Neuron (in vitro differentiated cells): Measurements from ENCODE around the gene ADD1.

Experiments
- H2AFZ ChIP-seq: one replicate; pipeline ENCODE4 v1.6.1; 2013; ENCODE audit warnings: low read depth, mild to moderate bottlenecking, inconsistent platforms, low read length, moderate library complexity
- H3K27me3 ChIP-seq: one replicate; pipeline ENCODE4 v1.6.1; 2013; ENCODE audit warnings: low read length; ENCODE audit not compliant: insufficient read depth
- H3K36me3 ChIP-seq: one replicate; pipeline ENCODE4 v1.6.1; 2013; ENCODE audit warnings: low read length; ENCODE audit not compliant: insufficient read depth
- H3K4me1 ChIP-seq: one replicate; pipeline ENCODE4 v1.6.1; 2013; ENCODE audit warnings: low read length; ENCODE audit not compliant: insufficient read depth
- H3K4me3 ChIP-seq: 2 replicates; pipeline ENCODE4 v1.5.1; 2013; ENCODE audit warnings: mild to moderate bottlenecking, low read length, moderate library complexity
- H3K9me3 ChIP-seq: one replicate; pipeline ENCODE4 v1.6.1; 2013; ENCODE audit warnings: low read length

Gene ADD1, protein sequence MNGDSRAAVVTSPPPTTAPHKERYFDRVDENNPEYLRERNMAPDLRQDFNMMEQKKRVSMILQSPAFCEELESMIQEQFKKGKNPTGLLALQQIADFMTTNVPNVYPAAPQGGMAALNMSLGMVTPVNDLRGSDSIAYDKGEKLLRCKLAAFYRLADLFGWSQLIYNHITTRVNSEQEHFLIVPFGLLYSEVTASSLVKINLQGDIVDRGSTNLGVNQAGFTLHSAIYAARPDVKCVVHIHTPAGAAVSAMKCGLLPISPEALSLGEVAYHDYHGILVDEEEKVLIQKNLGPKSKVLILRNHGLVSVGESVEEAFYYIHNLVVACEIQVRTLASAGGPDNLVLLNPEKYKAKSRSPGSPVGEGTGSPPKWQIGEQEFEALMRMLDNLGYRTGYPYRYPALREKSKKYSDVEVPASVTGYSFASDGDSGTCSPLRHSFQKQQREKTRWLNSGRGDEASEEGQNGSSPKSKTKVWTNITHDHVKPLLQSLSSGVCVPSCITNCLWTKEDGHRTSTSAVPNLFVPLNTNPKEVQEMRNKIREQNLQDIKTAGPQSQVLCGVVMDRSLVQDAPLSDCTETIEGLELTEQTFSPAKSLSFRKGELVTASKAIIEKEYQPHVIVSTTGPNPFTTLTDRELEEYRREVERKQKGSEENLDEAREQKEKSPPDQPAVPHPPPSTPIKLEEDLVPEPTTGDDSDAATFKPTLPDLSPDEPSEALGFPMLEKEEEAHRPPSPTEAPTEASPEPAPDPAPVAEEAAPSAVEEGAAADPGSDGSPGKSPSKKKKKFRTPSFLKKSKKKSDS

DNA sequence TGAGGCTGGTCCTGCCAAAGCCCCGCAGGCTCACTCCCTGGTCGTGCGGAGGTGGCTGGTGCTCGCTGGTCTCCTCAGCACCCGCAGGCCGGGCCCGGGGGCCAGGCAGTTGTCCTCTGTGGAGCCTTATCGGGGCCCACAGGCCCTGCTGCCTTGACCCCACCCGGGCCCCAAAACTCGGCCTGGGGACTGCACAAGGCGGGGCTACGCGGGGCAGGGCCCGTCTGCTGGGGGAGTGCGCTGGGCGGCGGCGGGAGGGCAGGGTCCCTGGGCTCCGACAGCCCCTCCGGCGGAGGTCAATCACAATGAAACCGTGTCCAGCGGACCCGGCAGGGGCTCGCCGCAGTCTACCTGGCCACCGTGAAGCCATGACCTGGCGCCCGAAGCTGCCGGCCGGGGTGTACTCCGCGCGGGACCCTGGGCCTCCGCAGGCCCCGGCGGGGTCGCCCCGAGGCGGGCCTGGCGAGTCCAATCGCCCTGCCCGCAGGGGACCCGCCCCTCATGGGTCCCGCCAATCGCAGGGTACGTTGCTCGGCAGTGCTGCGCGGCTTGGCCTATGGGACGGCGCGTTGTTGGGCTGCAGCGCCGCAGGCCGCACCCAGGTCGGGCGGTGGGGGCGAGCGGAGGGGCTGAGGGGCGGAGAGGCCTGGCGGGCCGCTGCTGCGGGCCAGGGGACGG, at the start of gene ADD1:
Gene ADD1 (plus strand): TSS at position 582 of the 678 bp plus-strand sequence. CDS start 32,072 bp downstream, outside the sequence.
- Histone ChIP-seq H2AFZ (peak within 1 kb of the TSS; percentile 48), H3K27me3 (no peaks in the 10 kb centered on the region)

DNA sequence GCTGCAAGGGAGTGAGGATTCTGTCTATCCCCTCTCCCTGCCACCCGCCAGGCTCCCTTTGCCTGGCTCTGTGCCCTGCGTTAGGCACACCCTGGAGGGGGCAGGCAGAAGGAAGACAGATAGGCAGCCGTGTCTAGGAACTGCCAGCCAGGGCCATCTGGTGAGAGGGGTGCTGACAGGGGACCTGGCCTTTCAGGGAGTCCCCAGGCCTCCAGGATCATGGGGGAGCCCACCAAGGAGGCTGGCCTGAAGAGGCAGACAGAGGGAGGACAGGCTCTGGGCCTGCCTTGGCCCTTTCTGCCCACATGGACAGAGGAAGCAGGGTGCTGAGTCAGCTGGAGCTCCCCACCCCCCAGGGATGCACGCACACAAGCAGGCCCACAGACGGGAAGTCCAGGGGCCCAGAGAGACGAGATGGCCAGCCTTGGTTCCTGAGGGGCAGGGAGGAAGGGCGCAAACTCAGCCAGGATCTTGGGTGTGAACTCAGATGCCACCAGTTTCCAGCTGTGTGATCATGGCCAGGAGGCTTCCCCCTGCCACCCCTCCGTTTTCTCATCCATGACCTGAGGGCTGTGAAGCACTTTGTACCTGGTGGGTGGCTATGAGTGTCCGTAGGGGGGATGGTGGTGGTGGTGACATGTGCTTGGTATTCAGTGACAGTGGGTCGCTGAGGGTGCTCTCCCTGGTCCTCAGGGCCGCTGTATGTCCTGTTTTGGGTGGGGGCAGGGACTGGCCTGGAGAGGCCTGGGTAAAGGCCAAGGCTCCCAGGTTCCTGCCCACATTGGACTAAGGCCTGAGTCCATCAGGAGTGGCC, 49.0 kb upstream of the ADD1 start:
- Histone ChIP-seq H3K9me3 (no peaks in the 10 kb centered on the region), H3K36me3 (no peaks in the 10 kb centered on the region), H3K4me3 (no peak overlapping the region), H2AFZ (no peak overlapping the region), H3K27me3 (peaks cover 15% of the 10 kb centered on the region), H3K4me1 (peaks cover 28% of the 10 kb centered on the region)

More for the DNA sequence above, at the start of gene ADD1:
- Histone ChIP-seq H3K9me3 (no peaks in the 10 kb centered on the region), H3K4me1 (peaks cover 11% of the 10 kb centered on the region), H3K4me3 (peak within 1 kb of the TSS; percentile 72), H3K36me3 (no peaks in the 10 kb centered on the region)

DNA sequence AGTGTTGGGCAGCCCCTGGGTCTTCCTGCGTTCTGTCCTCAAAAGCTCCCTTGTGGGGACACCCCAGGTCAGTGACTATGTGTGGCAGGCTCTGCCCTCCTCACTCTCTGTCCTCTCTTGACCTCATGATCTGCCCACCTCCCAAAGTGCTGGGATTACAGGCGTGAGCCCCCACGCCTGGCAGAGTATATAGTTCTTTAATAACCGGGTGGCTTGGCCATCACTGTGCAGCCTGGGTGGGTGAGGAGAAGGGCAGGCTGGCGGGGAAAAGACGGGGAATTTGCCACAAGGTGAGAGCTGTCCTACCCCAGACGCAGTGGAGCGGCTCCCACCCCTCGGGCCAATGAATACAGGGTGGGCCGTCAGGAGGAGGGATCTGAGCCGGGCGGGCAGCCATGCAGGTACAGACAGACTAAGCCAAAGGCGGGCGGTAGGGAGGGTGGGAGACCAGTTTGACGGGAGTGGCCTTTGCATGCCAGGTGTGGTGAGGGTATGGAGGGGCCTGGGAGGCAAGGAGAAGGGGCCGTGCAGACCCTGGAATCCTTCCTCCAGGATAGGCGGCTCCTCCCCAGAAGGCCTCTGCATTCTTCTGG, 48.2 kb upstream of the ADD1 start:
- no peak overlapping the region for H2AFZ ChIP-seq
- no peaks in the 10 kb centered on the region for H3K9me3 ChIP-seq
- H3K36me3 ChIP-seq, result no peaks in the 10 kb centered on the region
- H3K4me3 ChIP-seq, result no peak overlapping the region
- H3K4me1 ChIP-seq, result peaks cover 35% of the 10 kb centered on the region
- peaks cover 15% of the 10 kb centered on the region for H3K27me3 ChIP-seq

DNA sequence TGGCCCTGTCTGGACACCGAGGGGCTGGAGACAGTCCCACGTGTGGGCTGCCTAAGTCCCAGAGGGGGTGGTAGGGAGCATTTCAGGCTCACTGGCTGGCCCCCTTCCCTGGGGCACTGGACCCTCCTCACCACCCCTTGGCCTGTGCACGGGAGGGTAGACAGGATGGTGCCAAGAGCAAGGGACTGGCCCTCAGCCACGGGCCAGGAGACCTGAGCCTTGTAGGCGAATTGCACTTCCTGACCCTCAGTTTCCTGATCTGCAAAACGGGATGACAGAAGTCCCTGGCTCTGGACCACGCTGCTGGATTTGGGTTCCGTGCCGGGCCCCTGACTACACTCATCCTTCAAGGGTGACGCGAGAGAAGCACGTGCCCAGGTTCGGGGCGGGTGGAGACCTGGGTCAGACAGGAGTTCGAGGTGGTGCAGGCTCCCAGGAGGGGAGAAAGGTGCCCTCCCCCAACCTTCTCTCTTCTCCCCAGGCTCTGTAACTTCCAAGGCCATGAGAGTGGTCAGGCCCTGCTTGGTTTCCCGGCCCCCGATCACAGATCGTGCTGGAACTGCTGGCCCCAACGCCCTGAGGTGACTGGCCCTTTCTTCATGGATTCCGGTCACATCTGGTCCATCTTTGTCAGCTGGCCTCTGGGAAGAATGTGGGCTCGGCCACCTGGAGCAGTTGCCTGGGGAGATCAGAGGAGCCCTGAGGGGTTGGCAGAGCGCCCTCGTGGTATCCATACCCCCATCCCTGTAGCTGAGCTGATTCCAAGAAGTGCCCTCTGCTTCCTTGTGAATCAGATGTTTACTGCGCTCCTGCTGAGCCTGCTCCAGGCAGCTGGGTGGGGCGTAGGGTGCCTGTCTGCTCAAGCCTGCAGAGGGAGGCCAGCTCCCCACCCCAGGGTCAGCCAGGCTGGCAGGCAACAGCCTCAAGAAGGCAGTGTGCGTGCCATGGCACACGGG, 47.5 kb upstream of the ADD1 start:
- H2AFZ ChIP-seq, result no peak overlapping the region
- peaks cover 15% of the 10 kb centered on the region for H3K27me3 ChIP-seq
- H3K4me1 ChIP-seq, result peaks cover 36% of the 10 kb centered on the region
- H3K9me3 ChIP-seq, result no peaks in the 10 kb centered on the region
- no peaks in the 10 kb centered on the region for H3K36me3 ChIP-seq
- H3K4me3 ChIP-seq, result no peak overlapping the region

DNA sequence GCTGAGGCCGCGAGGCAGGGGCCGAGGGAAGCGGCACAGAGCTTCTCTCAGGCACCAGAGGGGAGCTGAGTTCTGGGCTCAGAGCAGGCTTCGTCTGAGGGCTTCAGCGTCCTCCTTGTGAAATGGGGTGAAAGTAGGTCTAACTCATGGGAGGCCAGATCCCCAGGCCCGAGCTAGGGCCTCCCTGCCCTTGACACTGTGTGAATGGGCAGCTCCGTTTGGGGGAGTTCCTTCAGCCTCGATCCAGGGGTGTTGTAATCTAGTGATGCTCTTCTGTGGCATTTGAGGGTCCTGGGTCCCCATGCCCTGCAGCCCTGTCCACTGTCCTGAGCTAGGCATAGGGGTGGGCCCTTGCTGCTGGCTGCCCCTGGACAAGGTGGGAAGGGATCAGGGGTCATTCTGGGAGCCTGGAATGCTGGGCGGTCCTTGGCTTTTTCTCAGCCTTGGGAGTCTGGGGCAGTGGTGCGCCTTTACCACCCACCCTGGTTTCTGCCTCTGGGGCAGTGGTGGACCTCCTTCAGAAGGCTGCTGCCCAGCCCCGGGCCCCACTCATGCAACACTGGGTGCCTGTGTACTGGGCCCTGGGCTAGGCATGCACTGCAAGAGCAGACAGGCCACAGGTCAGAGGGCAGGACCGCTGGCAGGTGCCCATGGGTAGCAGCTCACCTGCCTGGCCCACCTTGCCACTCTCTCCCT, 46.6 kb upstream of the ADD1 start:
- Histone ChIP-seq H3K36me3 (no peaks in the 10 kb centered on the region), H3K4me1 (peaks cover 42% of the 10 kb centered on the region), H3K27me3 (peaks cover 15% of the 10 kb centered on the region), H2AFZ (no peak overlapping the region), H3K4me3 (no peak overlapping the region), H3K9me3 (no peaks in the 10 kb centered on the region)

DNA sequence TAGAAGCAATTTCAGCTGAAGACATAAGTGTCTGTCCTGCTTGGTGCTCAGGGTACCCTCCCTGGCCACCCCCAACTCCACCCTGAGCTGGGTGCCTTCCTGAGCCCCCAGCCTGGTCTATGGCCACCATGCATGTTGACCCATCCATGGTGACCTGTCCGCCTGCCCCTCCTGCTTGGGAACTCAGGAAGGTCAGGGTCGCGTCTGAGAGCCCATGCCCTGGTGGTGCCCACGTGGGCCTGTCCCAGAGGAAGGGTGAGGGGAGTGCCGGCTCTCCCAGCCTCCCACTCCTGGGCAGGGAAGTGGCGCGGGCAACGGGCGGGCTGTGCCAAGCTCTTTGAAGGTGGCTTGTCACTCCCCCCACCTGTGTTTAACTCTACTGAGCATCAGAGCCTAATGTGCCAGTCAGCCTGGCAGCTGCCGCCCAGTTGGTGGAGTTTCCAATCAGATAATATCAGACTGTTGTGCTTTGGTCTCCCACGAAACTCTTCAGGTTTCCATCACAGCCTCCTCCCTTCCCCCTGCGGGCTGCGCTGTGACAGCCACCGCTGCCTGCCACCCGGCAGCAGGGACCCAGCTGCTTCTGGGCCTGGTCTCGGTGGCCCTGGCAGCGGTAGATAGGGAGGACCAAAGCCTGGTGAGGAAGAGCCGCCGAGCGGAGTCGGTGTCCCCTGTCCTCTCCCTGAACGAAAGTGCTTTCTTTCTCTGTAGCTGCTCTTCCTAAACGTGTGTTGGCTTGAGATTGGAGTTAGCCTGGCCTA, 45.9 kb upstream of the ADD1 start:
- Histone ChIP-seq H3K36me3 (no peaks in the 10 kb centered on the region), H3K27me3 (peaks cover 11% of the 10 kb centered on the region), H3K4me1 (peaks cover 42% of the 10 kb centered on the region)

DNA sequence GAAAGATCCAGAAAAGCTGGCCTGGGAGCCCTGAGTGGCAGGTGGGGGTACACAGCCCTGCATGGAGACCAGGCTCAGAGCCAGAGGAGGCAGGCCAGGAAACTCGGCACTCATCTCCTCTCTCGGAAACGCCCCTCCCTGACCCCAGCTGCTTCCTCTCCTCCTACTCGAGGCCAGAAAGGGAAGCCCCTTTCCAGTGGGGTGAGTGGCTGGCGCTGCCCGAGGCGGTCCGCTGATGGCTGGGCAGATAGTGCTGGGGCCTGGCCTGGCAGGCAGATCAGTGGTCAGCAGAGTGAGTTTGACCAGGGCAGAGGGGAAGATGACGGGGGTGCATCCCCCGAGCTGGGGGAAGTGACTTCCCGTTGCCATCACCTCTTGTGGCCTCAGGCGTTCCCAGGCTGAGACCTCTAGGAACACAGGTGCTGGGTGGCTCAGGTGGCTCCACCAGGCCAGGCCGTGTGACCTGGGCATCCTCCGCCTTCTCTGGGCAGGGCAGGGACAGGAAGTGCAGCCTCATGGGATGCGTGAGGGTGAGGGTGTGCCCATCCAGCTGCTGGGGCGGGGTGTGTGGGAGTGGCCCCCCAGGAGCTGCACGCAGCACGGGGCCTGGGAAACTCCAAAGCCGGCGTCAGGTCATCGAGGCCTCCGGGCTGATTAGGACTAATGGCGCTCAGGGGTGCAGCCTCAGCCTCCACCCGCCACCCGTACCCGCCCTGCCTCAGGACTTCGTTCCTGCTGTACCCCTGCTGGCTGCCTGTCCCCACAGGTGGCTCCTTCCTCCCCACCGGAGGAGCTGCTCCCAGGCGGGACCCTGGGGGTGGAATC, 45.0 kb upstream of the ADD1 start:
- Histone ChIP-seq H3K4me3 (no peak overlapping the region), H3K27me3 (peaks cover 10% of the 10 kb centered on the region), H3K4me1 (peaks cover 40% of the 10 kb centered on the region), H3K36me3 (no peaks in the 10 kb centered on the region), H3K9me3 (no peaks in the 10 kb centered on the region), H2AFZ (no peak overlapping the region)

More for the DNA sequence above, 45.9 kb upstream of the ADD1 start:
- H2AFZ ChIP-seq, result no peak overlapping the region
- H3K9me3 ChIP-seq, result no peaks in the 10 kb centered on the region
- H3K4me3 ChIP-seq, result no peak overlapping the region

DNA sequence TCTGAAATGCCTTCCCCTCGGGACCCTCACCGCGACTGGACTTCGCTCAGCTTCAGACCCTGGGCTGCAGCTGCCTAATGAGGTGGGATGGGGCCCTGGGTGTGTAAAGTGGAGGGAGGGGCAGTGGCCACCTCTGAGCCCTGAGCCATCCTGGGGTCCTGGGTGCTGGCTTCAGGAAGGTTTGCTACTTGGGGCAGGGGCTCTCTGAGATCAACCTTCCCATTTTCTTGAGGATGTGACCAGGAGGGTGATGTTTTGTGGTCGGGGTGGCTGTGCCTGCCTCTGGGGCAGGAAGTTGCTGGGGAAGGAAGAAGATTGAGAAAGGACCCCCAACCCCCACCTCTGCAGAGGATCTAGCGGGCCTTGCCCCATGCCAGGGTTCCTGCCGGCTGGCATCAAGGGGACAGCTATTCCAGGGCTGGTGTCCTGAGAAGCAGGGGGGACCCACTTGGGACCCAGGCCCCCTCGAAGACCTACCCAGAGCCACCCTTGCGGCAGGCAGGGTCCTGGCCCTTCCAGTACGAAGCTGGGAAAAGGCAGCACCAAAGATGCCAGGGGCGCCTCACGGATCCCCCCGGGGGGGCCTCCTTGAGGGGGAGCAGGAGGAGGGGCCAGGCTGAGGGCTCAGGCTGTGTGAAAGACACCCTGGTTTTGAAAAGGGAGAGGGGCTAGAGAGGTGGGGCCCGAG, 44.3 kb upstream of the ADD1 start:
- no peaks in the 10 kb centered on the region for H3K9me3 ChIP-seq
- H2AFZ ChIP-seq, result no peak overlapping the region
- H3K4me3 ChIP-seq, result no peak overlapping the region
- H3K36me3 ChIP-seq, result no peaks in the 10 kb centered on the region
- H3K27me3 ChIP-seq, result peaks cover 5% of the 10 kb centered on the region
- peaks cover 35% of the 10 kb centered on the region for H3K4me1 ChIP-seq

DNA sequence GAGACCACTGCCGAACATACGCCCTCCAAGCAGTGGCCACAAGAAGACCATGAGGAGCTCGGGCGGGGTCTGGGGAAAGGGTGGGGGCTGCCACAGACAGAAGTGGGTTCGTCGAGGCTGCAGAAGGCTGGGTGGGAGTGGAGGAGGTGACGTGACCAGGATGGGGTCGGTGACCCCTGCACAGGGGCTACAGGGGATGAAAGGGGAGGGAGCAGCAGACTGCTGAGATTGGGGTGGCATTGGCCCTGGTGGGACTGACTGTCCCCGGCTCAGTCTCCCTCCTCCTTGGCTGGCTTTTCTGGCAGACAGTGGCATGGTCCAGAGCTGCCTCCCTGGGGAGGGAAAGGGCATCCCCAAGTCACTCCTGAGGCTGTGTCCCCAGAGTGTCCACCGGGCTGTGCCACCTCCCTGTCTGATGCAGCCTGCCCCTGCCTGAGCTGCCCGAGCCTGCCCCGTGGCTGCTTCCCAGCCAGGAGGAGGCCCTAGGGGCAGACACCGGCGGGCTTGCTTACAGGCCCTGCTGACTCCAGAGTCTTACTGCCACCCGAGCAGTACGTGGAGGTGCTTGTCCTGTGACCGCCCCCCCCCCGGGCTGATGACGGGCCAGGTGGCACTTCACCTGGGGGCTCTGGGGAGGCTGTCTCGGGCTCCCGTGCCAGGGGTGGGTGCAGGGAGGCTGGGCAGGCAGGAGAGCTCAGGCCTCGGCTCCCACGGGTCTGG, 43.5 kb upstream of the ADD1 start:
- Histone ChIP-seq H3K4me3 (no peak overlapping the region), H3K27me3 (no peaks in the 10 kb centered on the region), H3K9me3 (no peaks in the 10 kb centered on the region), H2AFZ (no peak overlapping the region), H3K4me1 (peaks cover 30% of the 10 kb centered on the region), H3K36me3 (no peaks in the 10 kb centered on the region)
